CD1c-positive myeloid dendritic cell (primary cell): Measurements from ENCODE around the gene SIGLEC15.
"Not testable (repeated sequence)": the region's sequence is repeated elsewhere in the genome, so short reads cannot be mapped to it uniquely, and the experiment has no call there.

Source experiments
- DNase-seq: peaks from one replicate; pipeline ENCODE4 v3.0.0-alpha.2; 2016; ENCODE audit errors: extremely low spot score

Gene SIGLEC15, protein sequence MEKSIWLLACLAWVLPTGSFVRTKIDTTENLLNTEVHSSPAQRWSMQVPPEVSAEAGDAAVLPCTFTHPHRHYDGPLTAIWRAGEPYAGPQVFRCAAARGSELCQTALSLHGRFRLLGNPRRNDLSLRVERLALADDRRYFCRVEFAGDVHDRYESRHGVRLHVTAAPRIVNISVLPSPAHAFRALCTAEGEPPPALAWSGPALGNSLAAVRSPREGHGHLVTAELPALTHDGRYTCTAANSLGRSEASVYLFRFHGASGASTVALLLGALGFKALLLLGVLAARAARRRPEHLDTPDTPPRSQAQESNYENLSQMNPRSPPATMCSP

GRCh38 chr18:45825258-45826044 is at the start of gene SIGLEC15:
SIGLEC15 (plus strand) TSS chr18:45825675; CDS start chr18:45825729, 54 bp downstream.
- peak; percentile 22 for DNase-seq

DNA sequence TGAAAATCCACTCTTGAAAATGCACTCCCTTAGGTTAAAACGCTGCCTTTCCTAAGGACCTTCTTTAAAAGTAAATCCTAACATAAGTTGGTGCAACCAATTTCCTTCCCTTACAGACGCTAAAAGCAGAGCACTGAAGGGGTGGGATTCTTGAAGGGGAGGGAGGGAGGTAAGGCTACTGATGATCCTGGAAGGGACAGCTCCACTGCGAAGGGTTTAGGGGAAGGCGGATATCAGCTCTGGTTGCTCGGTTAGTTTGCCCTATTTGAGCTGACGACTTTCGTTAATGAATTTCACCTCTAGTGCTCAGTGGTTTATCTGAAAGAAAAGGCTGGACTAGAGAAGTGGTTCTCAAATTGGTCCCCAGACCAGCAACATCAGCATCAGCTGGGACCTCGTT is 49.7 kb upstream of the SIGLEC15 start:
- no peak for DNase-seq

GRCh38 chr18:45777393-45777792 is 48.1 kb upstream of the SIGLEC15 start:
- DNase-seq, result no peak

- DNase-seq, result no peak
These were observed 44.9 kb upstream of the SIGLEC15 start for GRCh38 chr18:45780568-45780967.

DNA sequence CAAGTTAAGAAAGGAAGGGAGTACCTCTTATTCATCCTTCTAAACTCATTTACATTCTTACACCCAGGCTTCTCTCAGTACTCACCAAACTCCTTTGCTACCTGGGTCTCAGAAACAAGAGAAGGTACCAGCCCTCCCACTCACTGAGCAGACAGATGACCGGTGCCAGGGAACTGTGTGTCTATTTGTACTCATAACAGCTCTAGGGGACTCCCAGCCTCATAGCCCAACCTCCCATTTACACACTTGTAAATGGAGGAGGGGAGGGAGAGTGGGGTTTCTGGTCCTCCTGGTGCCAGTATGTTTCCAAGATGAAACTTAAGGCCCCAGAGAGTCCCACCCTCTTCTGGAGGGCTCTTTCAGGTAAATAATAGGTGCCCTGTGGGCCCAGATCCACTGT is 42.8 kb upstream of the SIGLEC15 start:
- DNase-seq, result no peak

DNA sequence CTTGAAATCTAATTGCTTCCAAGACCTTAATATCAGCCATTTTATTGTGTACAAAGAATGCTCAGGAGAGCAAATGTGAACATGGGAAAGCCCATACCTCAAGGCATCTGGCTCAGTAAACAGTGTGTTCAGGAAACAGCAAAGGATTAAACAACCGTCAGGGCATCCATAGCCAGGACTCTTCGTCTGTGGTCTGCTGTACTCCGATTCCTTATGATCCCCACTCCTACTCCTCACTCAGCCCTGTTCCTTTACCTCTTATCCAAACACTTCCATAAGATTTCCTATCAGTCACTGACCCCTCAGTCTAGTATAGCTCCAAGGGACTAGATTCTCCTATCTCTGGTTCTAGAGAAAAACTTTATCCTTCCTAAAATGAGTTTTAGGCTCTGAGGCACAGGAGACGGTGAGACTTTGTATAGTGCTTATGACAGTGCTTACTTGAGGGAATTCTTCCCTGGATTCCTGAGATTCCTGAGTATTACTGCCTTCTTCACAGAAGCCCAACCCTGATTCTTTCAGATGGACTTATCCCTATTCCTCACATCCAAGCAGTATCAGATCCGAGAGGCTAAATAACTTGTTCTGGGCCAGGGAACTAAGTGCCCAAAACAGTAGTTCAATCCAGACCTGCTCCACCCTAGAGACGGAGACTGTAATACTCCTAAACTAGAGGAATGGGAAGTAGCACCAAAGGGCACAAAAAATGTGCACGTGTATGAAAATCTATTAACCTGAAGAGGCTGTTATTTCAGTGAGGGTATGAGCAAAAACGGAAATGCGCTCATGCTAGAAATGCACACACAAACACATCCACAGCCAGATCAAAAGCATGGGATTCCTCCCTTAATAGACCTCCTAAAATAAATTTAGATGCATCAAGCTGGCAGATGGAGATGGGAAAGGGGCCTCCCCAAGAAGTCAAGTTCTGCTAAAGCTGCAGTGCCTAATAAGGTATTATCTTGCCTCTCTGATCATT is 42.1 kb upstream of the SIGLEC15 start:
- no peak for DNase-seq

DNA sequence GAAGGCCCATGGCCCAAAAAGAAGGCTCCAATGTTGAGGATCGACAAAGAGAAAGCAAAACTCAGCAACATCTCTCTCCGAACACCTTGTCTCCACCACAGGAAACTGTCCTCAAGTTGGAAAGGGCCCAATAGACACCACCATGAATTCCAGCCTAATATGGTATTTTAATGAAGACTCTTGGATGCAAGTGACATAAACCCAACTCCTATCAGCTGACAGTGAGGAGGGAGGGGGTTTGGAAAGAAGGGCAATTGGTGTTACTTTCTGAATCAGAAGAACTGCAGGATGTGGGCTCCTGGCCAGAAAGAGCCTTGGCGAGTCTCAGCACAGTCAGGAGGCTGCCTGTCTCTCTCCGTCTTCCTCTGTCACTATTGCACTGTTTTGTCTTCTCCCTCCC is 40.3 kb upstream of the SIGLEC15 start:
- no peak for DNase-seq

DNA sequence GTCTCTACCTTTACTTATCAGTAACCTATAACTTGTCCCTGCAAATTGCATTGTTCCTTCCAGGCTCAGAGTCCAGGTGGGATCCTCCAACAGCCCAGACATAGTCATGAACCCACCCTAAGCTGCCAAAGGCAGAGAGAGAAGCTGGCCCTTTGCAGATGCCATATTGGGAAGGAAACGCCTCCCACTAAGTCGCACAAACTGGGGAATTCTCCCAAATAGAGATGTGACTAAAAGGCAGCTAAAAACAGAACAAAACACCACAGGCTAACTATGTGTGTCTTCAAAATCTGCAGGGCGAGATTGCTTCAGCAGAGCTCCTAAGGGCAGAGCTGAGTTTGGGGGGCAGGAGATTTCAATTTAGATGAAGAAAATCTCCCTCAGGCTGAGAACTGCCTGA is 38.5 kb upstream of the SIGLEC15 start:
- DNase-seq, result no peak

DNA sequence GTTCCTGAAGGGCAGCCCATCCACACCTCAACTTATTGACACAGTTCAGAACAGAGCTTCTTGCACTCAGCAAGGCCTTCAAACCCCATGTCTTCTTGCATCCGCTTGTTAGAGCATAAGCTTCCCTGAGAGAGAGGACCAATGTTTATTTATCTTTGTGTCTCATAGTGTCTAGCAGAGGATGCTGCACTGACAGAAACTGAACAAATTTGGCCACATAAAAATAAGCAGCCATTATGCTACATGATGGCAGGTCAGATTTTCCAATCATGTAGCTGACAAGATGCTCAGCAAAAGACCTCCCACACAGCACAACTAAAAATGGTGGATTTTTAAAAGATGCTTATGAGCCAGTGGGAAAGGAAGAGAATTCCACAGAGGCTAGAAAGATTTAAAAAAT is 38.1 kb upstream of the SIGLEC15 start:
- DNase-seq, result no peak

- DNase-seq, result peak; percentile 80
These were observed 36.6 kb upstream of the SIGLEC15 start for GRCh38 chr18:45788861-45789260.

GRCh38 chr18:45792506-45793263 is 32.8 kb upstream of the SIGLEC15 start:
- DNase-seq, result no peak

GRCh38 chr18:45793264-45793965 is 32.1 kb upstream of the SIGLEC15 start:
- DNase-seq, result peak; percentile 65

DNA sequence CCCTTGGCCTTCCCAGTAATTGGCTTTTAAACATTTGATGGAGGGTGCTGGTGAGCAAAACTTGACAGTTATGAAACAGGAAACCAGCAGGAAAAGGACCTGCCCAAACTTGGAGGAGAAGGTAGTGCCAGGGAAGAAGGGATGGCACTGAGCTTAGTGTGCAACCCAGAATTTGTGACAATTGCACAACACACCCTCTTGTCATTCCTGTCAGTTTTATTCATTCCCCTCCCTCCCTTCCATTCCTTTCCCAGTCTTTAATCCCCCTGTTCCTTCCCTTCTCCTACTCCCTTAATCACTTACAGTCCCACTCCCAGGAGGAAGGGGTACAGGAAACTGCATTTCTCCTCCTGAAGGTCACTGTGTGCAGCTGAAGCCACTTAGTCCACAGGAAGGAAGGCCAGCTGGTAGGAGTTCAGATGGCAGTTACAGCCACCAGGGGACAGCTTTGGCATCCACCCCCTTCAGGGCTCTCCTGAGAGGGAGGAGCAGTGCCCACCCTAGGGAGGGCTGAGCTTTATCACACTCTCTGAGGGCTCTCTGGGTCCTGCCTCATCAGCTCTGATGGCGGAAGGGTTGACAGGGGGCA is 24.0 kb upstream of the SIGLEC15 start:
- no peak for DNase-seq

GRCh38 chr18:45802814-45803492 is 22.5 kb upstream of the SIGLEC15 start:
- peak; percentile 37 for DNase-seq

DNA sequence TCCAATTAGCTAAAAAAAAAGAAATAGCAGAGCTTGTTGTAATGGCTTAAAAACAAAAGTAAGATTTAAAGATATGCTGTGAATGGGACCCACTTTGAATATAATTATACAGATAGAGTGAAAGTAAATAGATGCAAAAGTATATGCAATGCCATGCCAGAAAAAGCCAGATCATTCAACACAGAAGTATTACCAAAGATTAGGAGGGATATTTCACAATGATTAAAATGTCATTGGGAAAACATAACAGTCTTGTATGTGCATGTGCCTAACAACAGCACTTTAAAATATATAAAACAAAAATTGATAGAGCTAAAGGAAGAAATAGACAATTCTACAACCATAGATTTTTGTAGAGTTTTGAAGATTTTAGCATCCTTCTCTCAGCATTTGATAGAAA is 19.9 kb upstream of the SIGLEC15 start:
- DNase-seq, result no peak

- peak; percentile 51 for DNase-seq
These were observed 19.2 kb upstream of the SIGLEC15 start for GRCh38 chr18:45806226-45806625.

GRCh38 chr18:45807144-45807543 is 18.3 kb upstream of the SIGLEC15 start:
- DNase-seq, result peak; percentile 57

DNA sequence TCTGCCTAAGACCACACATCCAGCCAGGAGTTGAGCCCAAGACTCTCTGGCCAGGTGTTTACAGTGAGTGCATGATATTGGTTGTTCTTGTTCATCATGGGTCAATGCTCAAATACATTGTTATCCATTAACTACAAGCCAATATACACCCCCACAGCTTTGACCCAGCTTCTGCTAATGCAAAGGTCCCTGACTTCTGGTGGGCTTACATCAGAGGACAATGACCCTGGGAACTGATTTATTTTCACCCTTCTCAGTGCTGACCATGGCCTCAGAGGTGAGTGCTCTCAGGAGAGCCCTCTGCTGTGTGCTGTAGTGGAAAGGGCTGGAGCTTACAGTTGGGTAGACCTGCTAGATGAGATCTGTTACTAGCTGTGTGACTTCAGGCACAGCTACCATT is 10.7 kb upstream of the SIGLEC15 start:
- DNase-seq, result not testable (repeated sequence)

- DNase-seq, result no peak
These were observed 7.9 kb upstream of the SIGLEC15 start for GRCh38 chr18:45817543-45817942.

GRCh38 chr18:45818765-45819164 is 6.7 kb upstream of the SIGLEC15 start:
- not testable (repeated sequence) for DNase-seq
